ENCODE results near the gene PALMD. TPM values are rescaled to one million over a fixed set of nuclear protein-coding genes. Genes with fewer than 3 reads are reported as not detected.

The PALMD gene
- total and polyA plus RNA-seq, 2 of the 8 experiments (the other 6 are each of a cell fraction or from before 2014, with no cell fraction given) = not detected

DNA sequence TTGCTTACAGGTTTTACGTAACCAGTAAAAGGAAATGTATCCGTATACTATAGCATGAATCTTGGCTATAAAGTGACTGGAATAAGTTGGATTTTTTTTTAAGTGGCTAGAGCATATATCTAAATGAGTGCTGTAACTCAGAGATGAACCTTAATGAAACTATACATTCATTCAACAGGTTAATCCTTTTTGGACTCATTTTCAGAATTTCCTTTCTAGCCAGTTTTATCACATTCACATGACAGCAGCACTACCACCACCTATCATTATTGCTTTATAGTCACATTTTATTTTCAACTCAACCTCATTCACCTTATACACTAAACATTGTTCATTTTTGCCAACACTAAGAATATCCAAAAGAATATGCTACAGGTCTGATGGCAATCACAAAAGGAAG is 89.9 kb downstream of the PALMD start (continued):
- no peak for TF ChIP-seq CTBP2 (IDR thresholded peaks at IDR 0.05; ENCODE audit: borderline replicate concordance, insufficient read depth, insufficient read length, low read length)
- TF ChIP-seq MAFK (IDR thresholded peaks at IDR 0.05; ENCODE audit: low read depth, low read length) = no peak
- no peak for TF ChIP-seq KDM4A (IDR thresholded peaks at IDR 0.05; ENCODE audit: low read depth, low read length, severe bottlenecking)
